NCI-H1930 (cell line): ENCODE results near the gene POU3F2.

Source experiments
- DNase-seq, 2 experiments: peaks; one replicate each; lab custom pipeline; 2025; lab: John Stamatoyannopoulos, UW

The POU3F2 gene

GRCh38 chr6:98834060-98835031 lies at the start of gene POU3F2:
Gene POU3F2 (plus strand): TSS chr6:98834574. CDS start chr6:98834874, 300 bp downstream.
- DNase-seq = peak; percentile 83 to 84

DNA sequence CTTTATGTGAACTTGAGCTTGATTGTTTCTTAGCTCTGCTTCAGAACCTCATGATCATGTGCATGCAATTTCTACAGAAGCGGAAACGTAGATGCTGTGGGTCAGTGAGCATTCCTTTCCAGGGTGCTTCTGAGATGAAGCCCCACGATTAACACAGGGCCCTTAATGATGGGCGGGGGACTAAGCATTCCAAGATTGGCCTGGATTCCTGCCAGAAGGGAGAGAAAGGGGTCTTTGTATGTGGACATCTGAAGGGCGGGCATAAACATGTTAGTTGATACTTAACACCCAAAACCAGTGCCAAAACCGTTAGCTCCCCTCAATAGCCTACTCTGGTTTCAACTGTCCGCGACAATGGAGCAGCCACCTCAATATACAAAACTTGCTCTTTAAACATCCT lies 46.9 kb upstream of the POU3F2 start:
- DNase-seq = peak in 1 of 2 experiments; percentile 14

DNA sequence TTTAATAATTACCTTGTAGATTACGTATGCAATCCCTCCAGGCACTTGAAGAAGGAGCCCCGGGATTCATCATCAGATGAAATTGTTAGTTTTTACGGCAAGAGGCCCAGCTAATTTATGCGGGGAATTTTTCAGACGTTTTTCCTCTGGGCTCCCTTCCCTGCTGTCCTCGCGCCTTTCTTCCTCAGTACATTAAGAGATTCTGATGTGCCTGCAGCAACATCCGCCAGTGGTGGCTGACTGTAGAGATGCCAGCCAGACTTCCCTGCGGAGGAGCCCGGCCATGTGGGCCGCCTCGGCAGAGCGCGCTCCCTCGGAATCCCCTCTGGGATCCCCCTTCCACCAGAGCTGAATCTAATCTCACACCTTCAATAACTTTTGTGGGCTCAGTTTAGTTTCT lies 46.4 kb upstream of the POU3F2 start:
- no peak for DNase-seq

GRCh38 chr6:98794307-98794842 lies 40.0 kb upstream of the POU3F2 start:
- no peak for DNase-seq

DNA sequence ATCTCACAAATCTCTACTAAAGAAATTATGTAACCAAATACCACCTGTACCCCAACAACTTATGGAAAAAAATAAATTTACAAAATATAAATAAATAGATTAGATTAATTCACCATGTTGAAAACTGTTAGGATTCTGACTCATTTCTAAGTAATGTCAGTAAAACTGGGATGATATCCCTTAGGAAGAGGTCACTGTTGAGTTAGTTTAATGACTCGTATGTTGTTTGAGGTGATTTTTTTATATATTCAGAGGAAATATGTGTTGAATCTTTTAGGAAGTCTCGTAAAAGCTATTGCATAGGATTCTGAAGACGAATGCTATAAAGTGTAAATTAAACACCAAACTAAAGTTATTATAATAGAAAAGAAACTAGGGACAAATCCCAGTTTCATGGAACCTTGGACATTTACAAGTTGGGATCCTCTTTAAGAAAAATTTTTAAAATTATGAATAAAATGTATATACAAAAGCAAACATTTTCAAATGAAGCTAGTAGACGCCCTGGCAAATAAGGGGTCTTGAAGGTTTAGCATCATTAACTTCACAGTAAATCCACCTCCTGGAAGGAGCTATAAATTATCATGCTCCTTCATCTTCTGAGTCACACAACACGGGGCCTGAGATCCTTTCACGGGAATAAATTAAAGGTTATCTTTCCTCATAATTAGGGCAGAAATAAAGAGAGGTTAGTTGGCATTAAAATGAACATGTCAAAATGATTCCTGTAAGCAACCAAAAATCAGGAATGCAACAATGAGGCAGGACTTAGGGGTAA lies 37.0 kb upstream of the POU3F2 start:
- DNase-seq = no peak

DNA sequence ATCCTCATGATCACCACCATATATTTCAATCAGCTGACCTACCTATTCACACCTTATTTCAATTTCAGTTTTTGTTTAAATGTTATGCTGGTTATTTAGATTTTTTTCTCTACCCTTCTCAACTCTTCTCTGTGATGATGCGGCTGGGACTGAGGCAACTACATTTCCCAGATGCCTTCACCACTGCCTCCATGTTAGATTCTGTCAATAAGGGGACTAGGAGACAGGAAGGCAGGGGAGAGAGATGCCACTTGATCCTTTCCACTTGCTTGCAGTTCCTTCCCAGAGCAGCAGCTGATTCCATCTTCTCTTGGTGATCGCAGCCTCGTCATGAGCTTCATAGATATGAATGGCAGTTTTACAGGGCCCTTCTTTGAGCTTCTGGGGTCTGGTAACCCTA lies 33.5 kb upstream of the POU3F2 start:
- no peak for DNase-seq

- no peak for DNase-seq
These were observed 25.7 kb upstream of the POU3F2 start for GRCh38 chr6:98808541-98809210.

- DNase-seq = no peak
These were observed 22.2 kb upstream of the POU3F2 start for GRCh38 chr6:98812220-98812619.

DNA sequence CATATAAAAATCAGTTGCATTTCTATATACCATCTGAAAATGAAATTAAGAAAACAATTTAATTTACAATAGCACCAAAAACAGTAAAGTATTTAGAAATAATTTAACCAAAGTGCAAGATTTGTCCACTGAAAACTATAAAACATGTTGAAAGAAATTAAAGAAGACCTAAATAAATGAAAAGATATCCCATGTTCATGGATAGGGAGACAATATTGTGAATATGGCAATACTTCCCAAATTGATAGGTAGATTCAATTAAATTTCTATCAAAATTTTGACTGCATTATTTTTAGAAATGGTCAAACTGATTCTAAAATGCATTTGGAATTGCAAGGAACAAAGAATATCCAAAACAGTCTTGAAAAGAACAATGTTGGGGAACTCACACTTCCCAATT lies 17.6 kb upstream of the POU3F2 start:
- no peak for DNase-seq

- no peak for DNase-seq
These were observed 12.5 kb upstream of the POU3F2 start for GRCh38 chr6:98821756-98822405.

- no peak for DNase-seq
These were observed 10.8 kb upstream of the POU3F2 start for GRCh38 chr6:98823428-98824161.

DNA sequence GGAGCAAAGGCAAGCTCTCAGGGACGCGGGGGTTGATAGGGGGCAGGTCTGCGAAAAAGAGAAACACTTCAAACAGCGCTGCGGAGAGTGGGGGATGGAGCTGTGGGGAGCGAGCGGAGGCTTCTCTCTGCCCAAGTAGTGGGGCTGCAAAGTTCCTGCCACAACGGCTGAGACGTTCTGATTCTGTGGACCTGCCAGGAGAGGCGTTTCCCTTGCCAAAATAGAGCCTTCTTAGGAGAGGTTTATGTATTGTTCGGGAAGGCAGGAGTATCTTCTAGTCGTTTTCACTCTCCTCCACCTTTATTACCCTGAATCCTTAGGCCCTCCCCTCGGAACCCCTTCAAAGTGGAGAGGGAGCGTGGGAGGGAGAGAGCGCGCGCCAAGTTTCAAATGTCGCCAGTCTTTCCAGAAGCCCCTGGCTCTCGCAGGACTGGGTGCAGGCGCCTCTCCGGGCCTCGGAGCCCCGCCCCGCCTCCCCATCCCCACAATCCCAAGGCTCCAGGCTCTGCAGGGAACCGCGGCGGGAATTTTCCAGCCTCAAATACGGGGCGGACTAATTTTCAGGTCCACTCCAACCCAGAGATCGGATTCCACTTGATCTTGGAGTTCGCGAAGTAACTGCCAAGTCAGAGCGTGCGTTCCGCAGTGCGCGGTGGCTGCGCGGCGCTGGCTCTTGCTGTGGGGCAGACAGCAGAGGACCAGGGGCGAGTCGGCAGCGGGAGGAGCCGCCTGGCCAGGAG lies 10.0 kb upstream of the POU3F2 start:
- DNase-seq = no peak

DNA sequence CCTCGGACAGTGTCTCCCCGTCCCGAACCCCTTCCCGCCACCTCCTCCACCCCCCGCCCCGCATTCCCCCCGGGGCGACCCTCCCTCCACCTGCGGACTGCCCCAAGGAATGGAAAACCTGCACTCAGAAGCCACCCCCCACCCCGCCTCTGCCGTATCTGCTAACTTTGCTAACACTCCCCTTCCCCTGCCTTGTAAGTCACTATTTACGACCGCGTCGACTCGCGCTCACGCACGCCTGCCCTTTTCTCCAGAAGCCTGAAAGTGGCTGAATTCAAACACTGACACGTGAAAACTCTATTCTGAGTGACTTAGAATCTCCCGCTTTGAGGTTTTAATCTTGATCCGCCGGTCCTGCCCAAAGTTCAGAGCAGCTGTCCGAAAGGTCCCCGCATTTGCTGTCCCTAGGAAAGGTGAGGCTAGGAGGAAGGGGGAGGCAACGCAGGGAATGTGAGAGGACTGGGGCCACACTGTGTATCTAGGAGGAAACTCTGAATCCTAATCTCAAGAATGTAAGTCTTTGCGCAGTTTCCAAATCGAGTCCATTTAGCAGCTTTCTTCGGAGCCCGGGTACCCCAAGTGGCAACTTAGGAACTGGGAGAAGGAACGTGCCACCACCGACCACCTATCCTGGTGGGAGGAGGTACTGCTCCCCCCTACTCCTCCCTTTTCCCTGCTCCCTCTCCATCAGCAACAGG lies 9.3 kb upstream of the POU3F2 start:
- DNase-seq = no peak

- no peak for DNase-seq
These were observed 8.7 kb upstream of the POU3F2 start for GRCh38 chr6:98825600-98826230.

- no peak for DNase-seq
These were observed 6.8 kb upstream of the POU3F2 start for GRCh38 chr6:98827295-98828159.

DNA sequence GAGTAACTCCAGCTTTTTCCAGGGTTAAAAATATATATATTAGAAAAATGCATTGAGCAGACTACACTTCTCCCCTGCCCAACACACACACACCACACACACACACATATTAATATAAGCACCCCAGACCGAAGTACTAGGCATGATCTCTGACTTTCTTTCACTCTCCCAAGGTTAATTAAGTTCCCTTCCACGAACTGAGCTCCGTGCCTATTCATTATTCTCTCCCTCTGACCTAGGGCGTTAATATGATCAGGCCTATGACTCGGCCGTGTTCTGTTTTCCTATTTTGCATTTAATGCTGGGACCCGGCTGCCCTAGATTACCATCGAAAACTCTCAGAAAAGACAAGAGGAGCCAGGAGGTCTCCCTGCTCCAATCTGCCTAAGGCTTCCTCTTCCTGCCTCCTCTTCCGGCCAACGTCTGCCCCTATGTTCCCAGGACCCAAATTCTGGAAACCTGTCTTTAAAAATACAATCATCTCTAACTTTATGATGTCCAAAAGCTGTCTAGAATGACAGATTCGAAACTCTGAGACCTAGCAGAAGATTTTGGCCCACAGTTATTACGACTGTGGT lies 6.1 kb upstream of the POU3F2 start:
- no peak for DNase-seq

DNA sequence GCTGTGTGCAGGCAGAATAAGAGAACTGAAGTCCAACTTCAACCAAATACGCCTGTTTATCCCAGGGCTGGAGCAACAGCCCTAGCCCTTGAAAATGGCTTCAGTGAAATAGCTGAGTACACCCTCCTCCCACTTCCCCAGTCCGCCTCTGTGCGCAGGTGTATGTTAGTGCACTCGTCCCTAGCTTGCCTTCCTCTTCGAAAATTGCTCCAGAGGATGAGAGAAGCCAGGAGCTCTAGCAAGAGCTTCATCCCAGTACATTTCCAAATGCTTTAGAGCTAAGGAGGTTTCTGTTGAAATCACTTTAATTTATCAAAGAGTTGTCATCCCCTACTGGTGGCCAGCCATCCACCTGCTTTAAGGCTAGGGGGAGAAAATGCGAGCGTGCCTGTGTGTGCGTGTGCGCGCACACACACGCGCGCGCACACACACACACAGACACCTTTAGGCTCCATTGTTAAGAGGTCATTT lies 5.4 kb upstream of the POU3F2 start:
- no peak for DNase-seq

- no peak for DNase-seq
These were observed 4.2 kb upstream of the POU3F2 start for GRCh38 chr6:98830146-98830545.
